H1 (cell line): Measurements from ENCODE around the gene OR4K17. TPM values are rescaled to one million over a fixed set of nuclear protein-coding genes. Genes with fewer than 3 reads are reported as not detected.

Experiments used
- CTCF ChIA-PET: fragments of 300-600 bp; sonication (Branson Sonifier 250); formaldehyde crosslinking; loops from one replicate; lab custom pipeline; 2021; ENCODE audit not compliant: partially characterized antibody; lab: Charles Lee
- POLR2A ChIA-PET: fragments of 300-600 bp; sonication (Branson Sonifier 250); formaldehyde crosslinking; loops from one replicate; lab custom pipeline; 2021; ENCODE audit warnings: inconsistent platforms; ENCODE audit not compliant: partially characterized antibody; lab: Charles Lee
- DNase-seq, 2 experiments: peaks; one replicate each; pipeline versions ENCODE4 v3.0.0 to v3.0.0-alpha.2; 2010 to 2022; ENCODE audit warnings: low spot score in 2 of 2, low read depth in 1 of 2, mixed read lengths in 1 of 2
- FAIRE-seq: peaks from 2 replicates; lab custom pipeline; 2011; peaks lifted over from hg19 to GRCh38; lab: Jason Lieb, UNC
- H2AFZ ChIP-seq: 2 replicates; pipeline ENCODE4 v1.8.1; 2012; ENCODE audit warnings: low read length, inconsistent platforms
- H2AK5ac ChIP-seq: 2 replicates; pipeline ENCODE4 v1.6.1; 2013; ENCODE audit warnings: low read depth, low read length
- H2BK120ac ChIP-seq: replicated peaks from 2 replicates; pipeline ENCODE3; 2013; ENCODE audit warnings: low read depth, low read length, inconsistent platforms
- H2BK12ac ChIP-seq: 2 replicates; pipeline ENCODE4 v1.6.1; 2013; ENCODE audit warnings: low read depth, low read length
- H2BK15ac ChIP-seq: 2 replicates; pipeline ENCODE4 v1.6.1; 2013; ENCODE audit warnings: low read length
- H2BK20ac ChIP-seq: 2 replicates; pipeline ENCODE4 v1.6.1; 2013; ENCODE audit warnings: low read length
- H2BK5ac ChIP-seq: 2 replicates; pipeline ENCODE4 v1.6.1; 2013; ENCODE audit warnings: low read depth, low read length
- H3K14ac ChIP-seq: 2 replicates; pipeline ENCODE4 v1.6.1; 2013; ENCODE audit warnings: inconsistent platforms; ENCODE audit not compliant: insufficient read length
- H3K18ac ChIP-seq: 2 replicates; pipeline ENCODE4 v1.6.1; 2013; ENCODE audit warnings: low read length; ENCODE audit errors: extremely low read depth
- H3K23ac ChIP-seq: 2 replicates; pipeline ENCODE4 v1.6.1; 2013; ENCODE audit warnings: inconsistent platforms; ENCODE audit not compliant: insufficient read length
- H3K23me2 ChIP-seq: 2 replicates; pipeline ENCODE4 v1.6.1; 2013; ENCODE audit warnings: low read depth, low read length
- H3K27ac ChIP-seq: 2 replicates; pipeline ENCODE4 v1.6.1; 2011; ENCODE audit warnings: low read depth, low read length, inconsistent platforms
- H3K27me3 ChIP-seq, 4 experiments: replicated peaks in 1 of 4; 1 replicate in 1 of 4; 2 replicates in 3 of 4; pipeline versions ENCODE4 v1.6.1 to v1.8.1; 2011 to 2013; ENCODE audit warnings: low read length in 3 of 4, mild to moderate bottlenecking in 3 of 4, inconsistent platforms in 2 of 4, mixed read lengths in 2 of 4, moderate library complexity in 1 of 4; ENCODE audit not compliant: control insufficient read depth in 3 of 4, insufficient read depth in 3 of 4; ENCODE audit errors: extremely low read depth in 1 of 4
- H3K36me3 ChIP-seq, 4 experiments: 2 replicates each; pipeline versions ENCODE4 v1.6.1 to v1.8.1; 2011 to 2013; ENCODE audit warnings: mild to moderate bottlenecking in 4 of 4, low read length in 3 of 4, moderate library complexity in 2 of 4, control low read depth in 1 of 4, inconsistent platforms in 1 of 4; ENCODE audit not compliant: insufficient read depth in 4 of 4, control insufficient read depth in 2 of 4
- H3K4ac ChIP-seq: replicated peaks from 2 replicates; pipeline ENCODE3; 2013; ENCODE audit warnings: low read length, low read depth, mixed read lengths, inconsistent platforms; ENCODE audit not compliant: insufficient read length
- H3K4me1 ChIP-seq, 4 experiments: replicated peaks in 1 of 4; 1 replicate in 1 of 4; 2 replicates in 3 of 4; pipeline versions ENCODE4 v1.6.1 to v1.8.1; 2011 to 2013; ENCODE audit warnings: low read length in 3 of 4, inconsistent platforms in 2 of 4, mixed read lengths in 1 of 4; ENCODE audit not compliant: insufficient read depth in 4 of 4, control insufficient read depth in 3 of 4
- H3K4me2 ChIP-seq, 2 experiments: 2 replicates each; pipeline versions ENCODE4 v1.6.1 to v1.8.1; 2011 to 2013; ENCODE audit warnings: low read depth in 2 of 2, low read length in 2 of 2, control low read depth in 1 of 2, inconsistent platforms in 1 of 2, mild to moderate bottlenecking in 1 of 2; ENCODE audit not compliant: insufficient read depth in 1 of 2
- H3K4me3 ChIP-seq, 4 experiments: fragments of 200-600, 300-600 bp in 1 of 4; sonication (generic), shearing (Covaris generic), sonication (Bioruptor Twin) in 1 of 4; 2 replicates each; pipeline versions ENCODE4 v1.5.1 to v1.8.1; 2011 to 2016; ENCODE audit warnings: low read length in 4 of 4, low read depth in 3 of 4, control low read depth in 2 of 4, inconsistent platforms in 2 of 4, mild to moderate bottlenecking in 2 of 4, mixed read lengths in 1 of 4, moderate library complexity in 1 of 4; ENCODE audit not compliant: insufficient read depth in 2 of 4; ENCODE audit errors: extremely low read depth in 1 of 4
- H3K56ac ChIP-seq: replicated peaks from 2 replicates; pipeline ENCODE3; 2013; ENCODE audit warnings: low read depth, mild to moderate bottlenecking, mixed read lengths, low read length, inconsistent platforms; ENCODE audit not compliant: insufficient read length
- H3K79me1 ChIP-seq: 2 replicates; pipeline ENCODE4 v1.6.1; 2013; ENCODE audit warnings: low read depth, low read length, control low read depth
- H3K79me2 ChIP-seq, 2 experiments: 2 replicates each; pipeline versions ENCODE4 v1.6.1 to v1.8.1; 2012 to 2013; ENCODE audit warnings: low read length in 2 of 2, mild to moderate bottlenecking in 2 of 2, inconsistent platforms in 1 of 2; ENCODE audit not compliant: insufficient read depth in 2 of 2, control insufficient read depth in 1 of 2
- H3K9ac ChIP-seq, 4 experiments: replicated peaks in 1 of 4; 1 replicate in 1 of 4; 2 replicates in 3 of 4; pipeline versions ENCODE4 v1.6.1 to v1.8.1; 2011 to 2013; ENCODE audit warnings: low read depth in 3 of 4, low read length in 3 of 4, control low read depth in 2 of 4, mild to moderate bottlenecking in 2 of 4, moderate library complexity in 2 of 4, inconsistent platforms in 1 of 4; ENCODE audit errors: extremely low read depth in 1 of 4
- H3K9me3 ChIP-seq, 2 experiments: 2 replicates each; pipeline versions ENCODE4 v1.6.1 to v1.8.1; 2012 to 2013; ENCODE audit warnings: mild to moderate bottlenecking in 2 of 2, moderate library complexity in 2 of 2, control low read depth in 1 of 2, inconsistent platforms in 1 of 2, low read depth in 1 of 2, low read length in 1 of 2, mixed read lengths in 1 of 2; ENCODE audit not compliant: insufficient read depth in 2 of 2
- H4K20me1 ChIP-seq, 2 experiments: replicated peaks in 1 of 2; 2 replicates each; pipeline versions ENCODE3 to v1.8.1; 2011 to 2013; ENCODE audit warnings: inconsistent platforms in 2 of 2, low read length in 2 of 2, mild to moderate bottlenecking in 1 of 2; ENCODE audit not compliant: insufficient read depth in 2 of 2, control insufficient read depth in 1 of 2
- H4K5ac ChIP-seq: 2 replicates; pipeline ENCODE4 v1.6.1; 2013; ENCODE audit warnings: low read length, low read depth, mixed read lengths, inconsistent platforms; ENCODE audit not compliant: insufficient read length
- H4K8ac ChIP-seq: 2 replicates; pipeline ENCODE4 v1.8.0; 2013; ENCODE audit warnings: mild to moderate bottlenecking, moderate library complexity, low read length, inconsistent platforms; ENCODE audit not compliant: insufficient read depth; ENCODE audit errors: extremely low read depth
- H4K91ac ChIP-seq: replicated peaks from 2 replicates; pipeline ENCODE3; 2013; ENCODE audit warnings: low read length, mixed read lengths, inconsistent platforms; ENCODE audit not compliant: insufficient read length
- CBX8 ChIP-seq: fragments of 300-800, 300-1000 bp; sonication (generic); IDR thresholded peaks from 2 replicates; pipeline ENCODE4 v1.7.1; 2016; ENCODE audit warnings: low read depth, low read length, borderline replicate concordance
- E2F6 ChIP-seq: IDR thresholded peaks from 2 replicates; pipeline ENCODE4 v1.6.1; 2012; ENCODE audit warnings: inconsistent platforms
- JUN ChIP-seq: IDR thresholded peaks from 2 replicates; pipeline ENCODE4 v1.6.1; 2011; ENCODE audit warnings: low read depth, mild to moderate bottlenecking, improper control_type of control experiment, low read length
- POU5F1 ChIP-seq: IDR thresholded peaks from 2 replicates; pipeline ENCODE4 v1.6.1; 2011; ENCODE audit warnings: low read depth, mild to moderate bottlenecking, low read length, moderate library complexity
- RAD21 ChIP-seq, 2 experiments: IDR thresholded peaks in 1 of 2; conservative IDR thresholded peaks in 1 of 2; 2 replicates each; pipeline ENCODE4 v1.6.1; 2011; ENCODE audit warnings: low read depth in 2 of 2, low read length in 2 of 2, improper control_type of control experiment in 1 of 2, inconsistent platforms in 1 of 2, mild to moderate bottlenecking in 1 of 2, moderate library complexity in 1 of 2
- SIX5 ChIP-seq: IDR thresholded peaks from 2 replicates; pipeline ENCODE4 v1.6.1; 2011; ENCODE audit warnings: mild to moderate bottlenecking, low read depth, low read length
- SP2 ChIP-seq: IDR thresholded peaks from 2 replicates; pipeline ENCODE4 v1.6.1; 2012; ENCODE audit warnings: mild to moderate bottlenecking, low read length, inconsistent platforms
- TCF12 ChIP-seq: IDR thresholded peaks from 2 replicates; pipeline ENCODE4 v1.6.1; 2011; ENCODE audit warnings: low read depth, mild to moderate bottlenecking, low read length
- TEAD4 ChIP-seq: IDR thresholded peaks from 2 replicates; pipeline ENCODE4 v1.6.1; 2012; ENCODE audit warnings: low read depth, low read length, inconsistent platforms, mixed read lengths
- WGBS, 2 experiments: shearing (Covaris generic) in 1 of 2; methylation state at CpG; one replicate each; pipeline versions ENCODE4 v1.1.6 to v1.1.7; 2013 to 2015; ENCODE audit warnings: low lambda C conversion rate in 2 of 2, mixed read lengths in 2 of 2, inconsistent platforms in 1 of 2, low coverage in 1 of 2, missing lambda C conversion rate in 1 of 2; ENCODE audit not compliant: insufficient replicate concordance in 2 of 2, insufficient coverage in 1 of 2, insufficient read length in 1 of 2; ENCODE audit errors: extremely low coverage in 1 of 2, missing lambda C conversion rate in 1 of 2; 5-methylcytosine and 5-hydroxymethylcytosine counted together
- polyA plus RNA-seq, 7 experiments: library from polyadenylated mRNA; depleted of rRNA in 3 of 7; stranded (reverse) in 5 of 7; unstranded in 2 of 7; fragments of >200 nt in 5 of 7; fragments of 200-250 nt in 2 of 7; gene quantifications; 1 replicate in 5 of 7; 2 replicates in 1 of 7; 4 replicates in 1 of 7; pipeline versions ENCODE4 v1.2.1 to v1.2.3, GENCODE V29; 2011 to 2013; ENCODE audit warnings: missing spikeins in 2 of 7, mixed read lengths in 2 of 7
- total RNA-seq: library from RNA; stranded (reverse); fragmentation: NEBNext Ultra II Directional; extraction: Animal tissue kit (Norgen Biotek cat#: 25700); gene quantifications from 2 replicates; pipeline ENCODE4 v1.2.1, GENCODE V29; 2021

Gene OR4K17
- total and polyA plus RNA-seq, 2 of the 8 experiments (the other 6 are each of a cell fraction or from before 2014, with no cell fraction given): not detected

- Histone ChIP-seq H2AFZ (no peak overlapping the region), H3K23me2 (no peaks in the 10 kb centered on the region; the same call in 1 of the 2 replicates), H3K4me3 (no peak overlapping the region), H3K18ac (no peak overlapping the region), H3K36me3 (no peaks in the 10 kb centered on the region), H4K91ac (no peak overlapping the region), H3K23ac (no peak overlapping the region), H3K79me2 (no peaks in the 10 kb centered on the region), H2BK5ac (no peak overlapping the region), H3K27ac (no peak overlapping the region), H2BK20ac (no peak overlapping the region), H2AK5ac (no peak overlapping the region), H3K27me3 (no peaks in the 10 kb centered on the region), H3K14ac (no peak overlapping the region), H3K9ac (no peak overlapping the region), H4K8ac (no peak overlapping the region), H2BK15ac (no peak overlapping the region), H3K9me3 (peaks cover 49 to 52% of the 10 kb centered on the region in 2 experiments), H3K79me1 (no peaks in the 10 kb centered on the region), H4K5ac (no peak overlapping the region), H3K4ac (no peak overlapping the region), H2BK12ac (no peak overlapping the region), H4K20me1 (no peaks in the 10 kb centered on the region), H3K4me2 (no peak overlapping the region), H3K56ac (no peak overlapping the region), H2BK120ac (no peak overlapping the region), H3K4me1 (no peaks in the 10 kb centered on the region)
- 72% methylated on average over 1 of the region's 1 CpG; no CpG with 5 or more reads in 1 of the 2 experiments for WGBS, 2 experiments
- POLR2A ChIA-PET: no interaction called here
- CTCF ChIA-PET: no interaction called here
- DNase-seq: no peak
- FAIRE-seq: no peak
- TF ChIP-seq E2F6: no peak
- TF ChIP-seq JUN: no peak
- TF ChIP-seq SIX5: no peak
- TF ChIP-seq SP2: no peak
- TF ChIP-seq TEAD4: no peak
- no peak for TF ChIP-seq POU5F1
- no peak for TF ChIP-seq RAD21 (IDR thresholded peaks at IDR 0.05 in 1 of 2, conservative IDR thresholded peaks at IDR 0.05 in 1 of 2; ENCODE audit: low read depth in 2 of 2, low read length in 2 of 2)
- TF ChIP-seq CBX8: no peak
- no peak for TF ChIP-seq TCF12
These were observed 34.3 kb downstream of the OR4K17 start for GRCh38 chr14:20144820-20145219.
